ENCODE results near the gene OR10V1.

The OR10V1 gene

GRCh38 chr11:59668188-59668949 is 45.3 kb downstream of the OR10V1 start:
- FAIRE-seq (no peak), DNase-seq (ENCODE audit: insufficient read length, low spot score) (peak; percentile 21)
- no peak for TF ChIP-seq CTCF (IDR thresholded peaks at IDR 0.05; ENCODE audit: insufficient read depth, missing control alignments)

GRCh38 chr11:59667812-59668187 is 45.8 kb downstream of the OR10V1 start:
- FAIRE-seq (no peak), DNase-seq (ENCODE audit: insufficient read length, low spot score) (no peak)
- TF ChIP-seq CTCF (IDR thresholded peaks at IDR 0.05; ENCODE audit: insufficient read depth, missing control alignments) = no peak

- DNase-seq (ENCODE audit: insufficient read length, low spot score) (no peak), FAIRE-seq (no peak)
- TF ChIP-seq CTCF (IDR thresholded peaks at IDR 0.05; ENCODE audit: insufficient read depth, missing control alignments) = no peak
Observed at GRCh38 chr11:59666969-59667368, 46.7 kb downstream of the OR10V1 start.

Measured in D721Med (cell line).